ENCODE results near the gene USO1.

- no peak for TF ChIP-seq CTCF (IDR thresholded peaks at IDR 0.05)
- TF ChIP-seq POLR2A (IDR thresholded peaks at IDR 0.05): no peak
Measured at GRCh38 chr4:75696071-75696470, 28.3 kb upstream of the USO1 start.
